Measurements from ENCODE around the gene LSAMP. TPM values are rescaled to one million over a fixed set of nuclear protein-coding genes. Genes with fewer than 3 reads are reported as not detected.

LSAMP gene
- total and polyA plus RNA-seq, 2 of the 4 experiments (the other 2 are of a cell fraction) = 7.9 to 8.0 TPM

GRCh38 chr3:116176974-116177555 lies 268.2 kb downstream of the LSAMP start:
- no peak overlapping the region for H2AK9ac ChIP-seq (replicated peaks; ENCODE audit: low read depth, low read length, poor library complexity)
- CTCF ChIA-PET = no interaction called here
- no peak overlapping the region for H4K91ac ChIP-seq (ENCODE audit: insufficient read depth, low read depth, low read length)
- no peak overlapping the region for H3K9ac ChIP-seq (ENCODE audit: low read depth, low read length)
- H3K14ac ChIP-seq (replicated peaks; ENCODE audit: low read depth, low read length) = no peak overlapping the region
- H3K4me1 ChIP-seq (ENCODE audit: control insufficient read depth, insufficient read depth, low read length) = peaks cover 7% of the 10 kb centered on the region; the same call in 1 of the 2 replicates
- H2BK120ac ChIP-seq (ENCODE audit: low read depth, low read length) = no peak overlapping the region
- H2BK20ac ChIP-seq (ENCODE audit: low read depth, low read length) = no peak overlapping the region
- no peaks in the 10 kb centered on the region for H3K9me3 ChIP-seq (ENCODE audit: control insufficient read depth, insufficient read depth, low read length)
- no peak overlapping the region for H2AK5ac ChIP-seq (ENCODE audit: low read depth, low read length)
- BruUV-seq (replicated peaks) = no TSS peak
- no peak overlapping the region for H3K4me2 ChIP-seq (ENCODE audit: low read depth, low read length)
- H3K27me3 ChIP-seq (ENCODE audit: control insufficient read depth, insufficient read depth, low read length) = no peaks in the 10 kb centered on the region
- WGBS, 2 experiments (ENCODE audit: extremely low coverage in 2 of 2, insufficient read length in 1 of 2) = no CpG with 5 or more reads among the region's 1 CpG
- POLR2A ChIA-PET (ENCODE audit: unreplicated experiment) = no interaction called here
- no peaks in the 10 kb centered on the region for H3K79me1 ChIP-seq (ENCODE audit: low read depth in 1 of 2, low read length in 2 of 2)
- no peak overlapping the region for H4K8ac ChIP-seq (ENCODE audit: low read depth in 2 of 2, low read length in 2 of 2)
- TF ChIP-seq NFE2L2 (IDR thresholded peaks at IDR 0.05; ENCODE audit: low read depth, low read length) (no peak), SMC3 (IDR thresholded peaks at IDR 0.05; ENCODE audit: low read depth, low read length) (no peak), CEBPB (IDR thresholded peaks at IDR 0.05; ENCODE audit: low read depth, low read length) (no peak), MAZ (IDR thresholded peaks at IDR 0.05; ENCODE audit: borderline replicate concordance, low read depth, low read length) (no peak), RCOR1 (IDR thresholded peaks at IDR 0.05; ENCODE audit: insufficient replicate concordance, low read length) (no peak), ELK1 (IDR thresholded peaks at IDR 0.05; ENCODE audit: borderline replicate concordance, low read depth, low read length) (no peak), MAFK (IDR thresholded peaks at IDR 0.05; ENCODE audit: low read depth, low read length) (no peak), MXI1 (IDR thresholded peaks at IDR 0.05; ENCODE audit: borderline replicate concordance, low read depth, low read length) (no peak), RAD21 (IDR thresholded peaks at IDR 0.05; ENCODE audit: low read length) (no peak), CHD1 (IDR thresholded peaks at IDR 0.05; ENCODE audit: low read depth, low read length) (no peak), FOS (IDR thresholded peaks at IDR 0.05; ENCODE audit: low read depth, low read length) (no peak), POLR2A (IDR thresholded peaks at IDR 0.05; ENCODE audit: low read depth, low read length) (no peak), RFX5 (IDR thresholded peaks at IDR 0.05; ENCODE audit: low read depth, low read length) (no peak), CTCF (conservative IDR thresholded peaks at IDR 0.05; ENCODE audit: low read depth, low read length) (no peak)
- H2BK5ac ChIP-seq (ENCODE audit: low read depth, low read length, poor library complexity, severe bottlenecking) = no peak overlapping the region
- no peak overlapping the region for H3K4ac ChIP-seq (ENCODE audit: low read depth, low read length)
- H4K5ac ChIP-seq (ENCODE audit: low read depth, low read length) = no peak overlapping the region
- H3K9me1 ChIP-seq (ENCODE audit: insufficient read depth, low read length) = no peaks in the 10 kb centered on the region
- H3K27ac ChIP-seq (ENCODE audit: insufficient read depth, low read length) = no peak overlapping the region
- H3K36me3 ChIP-seq (ENCODE audit: control insufficient read depth, insufficient read depth, low read length) = no peaks in the 10 kb centered on the region
- in situ Hi-C loops (cut with MboI; ENCODE audit: low sequenced_read_pairs) (no loop called here), intact Hi-C loops (cut with micrococcal nuclease) (no loop called here), dilution Hi-C loops (cut with HindIII; ENCODE audit: low sequenced_read_pairs, unreplicated experiment) (no loop called here)
- H2BK15ac ChIP-seq (ENCODE audit: low read depth, low read length) = no peak overlapping the region
- no peak for DNase-seq
- H3K56ac ChIP-seq (ENCODE audit: extremely low read depth, insufficient read depth, low read length) = no peak overlapping the region
- no peak overlapping the region for H2AFZ ChIP-seq (replicated peaks; ENCODE audit: low read length, poor library complexity)
- no peak overlapping the region for H3K23ac ChIP-seq (ENCODE audit: low read depth, low read length)
- no peak overlapping the region for H3K4me3 ChIP-seq (ENCODE audit: insufficient read depth, low read depth, low read length)
- no peak for ATAC-seq (ENCODE audit: low read depth)
- H3K18ac ChIP-seq (ENCODE audit: low read depth, low read length) = no peak overlapping the region
- no peaks in the 10 kb centered on the region for H4K20me1 ChIP-seq (ENCODE audit: insufficient read depth, low read length)
